Mononuclear cell (primary cell): ENCODE measurements around the gene CDH4. TPM values are rescaled to one million over a fixed set of nuclear protein-coding genes. Genes with fewer than 3 reads are reported as not detected.

Source experiments
- H3K27me3 ChIP-seq: 2 replicates; pipeline ENCODE4 v1.6.0; 2011; ENCODE audit warnings: low read length, control low read depth; ENCODE audit not compliant: insufficient read depth
- H3K4me1 ChIP-seq: 2 replicates; pipeline ENCODE4 v1.5.1; 2011; ENCODE audit warnings: mild to moderate bottlenecking, low read length, control low read depth; ENCODE audit not compliant: insufficient read depth
- H3K4me3 ChIP-seq: 2 replicates; pipeline ENCODE4 v1.5.1; 2011; ENCODE audit warnings: mild to moderate bottlenecking, low read length, moderate library complexity
- H3K9me3 ChIP-seq: 2 replicates; pipeline ENCODE4 v1.5.1; 2011; ENCODE audit warnings: low read depth, mild to moderate bottlenecking, control low read depth, low read length
- total RNA-seq: library from RNA; depleted of rRNA; stranded (reverse); fragments of >200 nt; gene quantifications from one replicate; pipeline ENCODE4 v1.2.3, GENCODE V29; 2012

Gene CDH4
- total RNA-seq, 1 donor = under 0.01 TPM

DNA sequence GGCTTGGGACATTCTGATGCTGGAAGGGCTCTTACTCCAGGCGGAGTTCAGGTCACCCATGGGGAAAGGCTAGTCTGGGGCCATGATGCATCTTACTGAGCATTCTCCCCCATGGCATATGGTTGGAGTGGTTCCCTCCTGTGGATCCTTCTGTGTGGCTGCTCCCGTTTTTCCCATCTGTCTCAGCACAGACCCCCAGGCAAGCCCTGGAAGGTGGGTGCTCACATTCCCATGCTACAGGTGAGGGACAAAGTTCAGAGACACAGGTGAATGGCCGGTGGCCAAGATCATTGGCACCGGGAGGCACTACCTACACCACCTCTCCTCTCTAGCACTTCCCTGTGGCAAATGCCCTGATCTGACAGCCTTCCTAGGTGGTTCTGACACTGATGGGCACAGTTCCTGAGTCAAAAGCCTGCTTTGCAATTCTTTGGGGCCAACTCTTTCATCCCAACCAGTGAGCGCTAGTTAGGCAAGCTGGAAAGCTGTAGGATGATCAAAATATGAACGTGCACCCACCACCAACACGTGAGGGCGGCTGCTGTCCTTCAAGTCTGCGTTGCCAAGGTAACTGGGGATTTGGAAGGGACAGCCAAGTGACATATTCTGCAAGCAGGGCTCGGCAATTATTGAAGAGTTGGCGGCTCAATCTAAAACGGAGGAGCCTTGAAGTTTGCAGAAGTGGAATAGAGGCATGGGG, 124.6 kb downstream of the CDH4 start:
- no peaks in the 10 kb centered on the region for H3K27me3 ChIP-seq
- no peaks in the 10 kb centered on the region for H3K9me3 ChIP-seq
- no peaks in the 10 kb centered on the region for H3K4me1 ChIP-seq
- H3K4me3 ChIP-seq = no peak overlapping the region

DNA sequence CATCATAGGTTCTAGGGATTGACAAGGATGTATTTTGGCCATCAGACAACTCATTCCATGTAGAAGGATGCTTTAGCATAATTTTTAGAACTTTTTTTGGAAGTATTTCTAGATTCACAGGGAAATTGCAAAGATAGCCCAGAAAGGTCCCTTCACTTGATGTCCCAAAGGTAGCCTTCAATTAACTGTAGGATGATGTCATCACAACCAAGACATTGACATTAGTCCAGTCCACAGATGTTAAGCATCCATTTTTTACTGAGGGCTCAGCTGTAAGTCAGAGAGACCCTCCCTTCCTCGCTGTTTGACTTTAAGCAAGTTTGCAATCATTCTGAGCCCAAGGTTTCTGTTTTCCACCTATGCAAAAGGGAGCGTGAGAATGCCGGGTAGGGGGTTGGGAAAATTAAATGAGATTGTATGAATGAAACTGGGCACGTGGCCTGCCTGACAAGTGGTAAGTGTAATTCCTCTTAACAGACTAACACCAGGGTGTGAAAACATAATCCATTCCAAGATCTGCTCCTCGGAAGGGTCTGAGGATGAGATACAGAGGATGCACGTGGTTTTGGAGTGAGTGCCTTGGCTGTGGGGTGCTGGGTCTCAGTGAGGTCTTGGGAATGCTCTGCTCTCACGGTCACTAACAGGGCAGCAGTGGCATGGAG, 126.8 kb downstream of the CDH4 start:
- Histone ChIP-seq H3K27me3 (no peaks in the 10 kb centered on the region), H3K4me3 (no peak overlapping the region), H3K9me3 (no peaks in the 10 kb centered on the region), H3K4me1 (no peaks in the 10 kb centered on the region)

DNA sequence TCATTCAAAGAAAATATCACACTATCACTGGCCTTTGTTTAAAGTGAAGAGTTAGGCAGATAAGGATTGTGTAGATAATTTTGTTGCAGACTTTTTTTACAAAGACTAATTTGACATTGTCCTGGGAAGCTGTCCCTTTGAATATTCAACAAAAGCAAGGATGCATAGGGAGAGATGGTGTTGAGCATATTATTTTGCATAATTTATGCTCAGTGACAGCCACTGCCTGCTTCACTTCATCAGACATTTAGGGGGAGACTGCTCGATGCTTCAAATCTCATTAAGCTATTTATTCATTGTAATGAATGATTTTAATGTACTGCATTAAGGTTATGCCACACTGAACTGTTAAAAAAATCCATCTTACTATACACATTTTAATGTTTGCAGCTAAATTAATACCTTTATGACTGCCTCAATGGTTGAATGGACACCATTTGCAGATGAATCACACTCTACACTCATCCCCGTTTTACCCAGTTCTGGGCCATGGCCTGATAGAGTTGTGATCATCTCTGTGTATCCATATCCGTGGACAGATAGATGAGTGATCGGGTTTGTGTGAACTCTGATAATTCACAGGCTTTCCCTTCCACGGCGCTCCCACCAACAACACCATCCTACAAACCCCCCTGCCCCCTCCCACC, 128.0 kb downstream of the CDH4 start:
- no peaks in the 10 kb centered on the region for H3K4me1 ChIP-seq
- H3K27me3 ChIP-seq = no peaks in the 10 kb centered on the region
- H3K4me3 ChIP-seq = no peak overlapping the region
- H3K9me3 ChIP-seq = no peaks in the 10 kb centered on the region

DNA sequence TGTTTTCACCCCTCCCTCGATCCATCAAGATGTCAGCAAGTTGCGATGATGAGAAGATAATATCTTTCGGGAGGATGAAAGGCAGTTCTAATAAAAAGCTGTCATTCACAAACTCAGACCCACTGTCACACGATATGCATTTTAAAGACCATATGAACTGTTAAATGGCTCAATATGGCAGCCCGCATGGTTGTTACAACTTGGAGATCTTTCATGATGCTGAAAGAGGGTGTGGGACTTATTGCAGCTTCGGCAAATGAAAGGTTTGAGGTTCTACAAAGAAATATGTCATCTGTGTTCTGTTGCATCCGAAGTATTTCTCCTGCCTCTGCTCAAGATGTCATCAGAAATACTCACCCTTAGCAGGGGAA, 128.5 kb downstream of the CDH4 start:
- no peaks in the 10 kb centered on the region for H3K4me1 ChIP-seq
- H3K9me3 ChIP-seq = no peaks in the 10 kb centered on the region
- H3K27me3 ChIP-seq = no peaks in the 10 kb centered on the region
- H3K4me3 ChIP-seq = no peak overlapping the region

DNA sequence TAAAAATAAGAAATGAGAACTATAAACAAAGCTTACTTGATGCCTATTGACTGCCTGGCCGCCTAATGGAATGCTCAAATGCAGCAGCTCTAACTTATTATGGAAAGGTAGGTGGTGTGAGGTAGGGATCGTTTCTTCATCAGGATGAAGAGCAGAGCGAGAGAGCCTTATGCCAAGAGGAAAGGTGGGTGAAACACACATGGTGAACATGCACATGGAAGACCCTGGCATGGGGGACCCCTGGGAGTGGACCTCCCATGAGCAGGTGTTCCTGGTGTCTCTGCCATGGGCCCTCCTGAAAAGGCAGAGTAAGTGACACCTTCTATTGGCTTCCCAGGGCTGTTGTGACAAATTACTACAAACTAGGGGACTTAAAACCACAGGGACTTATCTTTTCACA, 130.1 kb downstream of the CDH4 start:
- no peaks in the 10 kb centered on the region for H3K4me1 ChIP-seq
- no peak overlapping the region for H3K4me3 ChIP-seq
- no peaks in the 10 kb centered on the region for H3K9me3 ChIP-seq
- H3K27me3 ChIP-seq = no peaks in the 10 kb centered on the region

DNA sequence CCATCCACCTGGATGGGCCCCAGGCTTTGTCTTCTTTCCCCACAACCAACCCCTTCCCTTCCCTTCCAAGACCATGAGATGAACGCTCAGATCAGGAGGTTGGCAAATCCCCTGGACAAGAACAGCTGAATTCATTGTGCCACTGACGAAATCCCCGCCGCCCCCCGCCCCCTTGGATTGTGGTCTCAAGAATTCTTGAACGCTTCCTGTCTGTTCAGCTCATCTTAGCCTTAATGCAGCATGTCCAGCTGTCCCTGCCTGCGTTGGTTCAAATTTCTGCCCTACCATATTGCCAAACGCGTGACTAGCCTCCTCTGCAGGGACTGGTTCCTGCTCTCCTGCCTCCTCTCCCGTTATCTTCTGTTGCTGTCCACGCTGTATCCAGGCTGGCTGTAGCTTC, 133.2 kb downstream of the CDH4 start:
- no peak overlapping the region for H3K4me3 ChIP-seq
- H3K27me3 ChIP-seq = no peaks in the 10 kb centered on the region
- H3K4me1 ChIP-seq = no peaks in the 10 kb centered on the region
- H3K9me3 ChIP-seq = no peaks in the 10 kb centered on the region

DNA sequence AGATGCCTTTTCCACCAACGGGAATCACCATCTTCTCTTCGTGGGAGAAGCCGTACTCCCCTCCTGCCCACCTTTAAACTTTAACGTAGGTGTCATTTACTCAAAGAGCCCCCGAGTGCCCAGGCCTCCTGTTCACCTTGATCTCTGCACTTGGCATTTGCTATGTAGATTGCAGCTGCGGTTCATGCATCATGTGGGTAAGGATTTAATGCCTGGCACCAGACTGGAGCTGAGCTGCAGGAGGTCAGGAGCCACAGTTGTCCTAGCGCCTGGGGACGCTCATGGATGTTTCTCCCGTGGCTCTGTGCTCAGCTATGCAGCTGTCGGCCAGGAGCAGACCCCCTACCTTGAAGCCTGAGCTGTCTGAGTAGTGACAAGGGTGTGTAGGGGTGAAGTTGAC, 133.7 kb downstream of the CDH4 start:
- no peaks in the 10 kb centered on the region for H3K9me3 ChIP-seq
- H3K4me1 ChIP-seq = no peaks in the 10 kb centered on the region
- H3K4me3 ChIP-seq = no peak overlapping the region
- no peaks in the 10 kb centered on the region for H3K27me3 ChIP-seq

DNA sequence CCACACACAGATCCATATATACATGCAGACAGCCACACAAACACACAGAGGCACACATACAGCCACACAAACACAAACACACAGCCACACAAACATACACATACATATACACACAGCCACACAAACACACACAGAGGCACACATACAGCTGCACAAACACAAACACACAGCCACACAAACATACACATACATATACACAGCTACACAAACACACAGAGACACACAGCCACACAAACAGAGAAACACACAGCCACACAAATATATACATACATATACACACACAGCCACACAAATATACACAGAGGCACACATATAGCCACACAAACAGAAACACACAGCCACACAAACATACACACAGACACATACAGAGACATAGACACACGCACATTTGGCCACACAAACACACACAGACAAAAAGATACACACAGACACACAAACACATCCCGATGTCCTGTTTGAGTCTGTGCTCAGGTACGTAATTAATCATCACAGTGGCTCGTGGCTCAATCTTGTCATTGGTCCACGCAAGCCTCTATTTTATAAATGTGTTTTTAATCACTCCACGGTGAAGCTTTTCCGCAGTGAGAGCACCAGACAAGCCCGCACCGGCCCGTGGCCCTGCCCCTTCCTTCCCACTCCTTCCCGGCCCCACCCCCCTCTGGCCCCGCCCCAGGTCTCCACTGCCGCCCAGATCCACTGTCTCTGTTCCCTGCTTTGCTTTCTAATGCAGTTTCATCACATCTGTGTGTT, 135.3 kb downstream of the CDH4 start:
- Histone ChIP-seq H3K9me3 (no peaks in the 10 kb centered on the region), H3K27me3 (no peaks in the 10 kb centered on the region), H3K4me1 (no peaks in the 10 kb centered on the region), H3K4me3 (no peak overlapping the region)

DNA sequence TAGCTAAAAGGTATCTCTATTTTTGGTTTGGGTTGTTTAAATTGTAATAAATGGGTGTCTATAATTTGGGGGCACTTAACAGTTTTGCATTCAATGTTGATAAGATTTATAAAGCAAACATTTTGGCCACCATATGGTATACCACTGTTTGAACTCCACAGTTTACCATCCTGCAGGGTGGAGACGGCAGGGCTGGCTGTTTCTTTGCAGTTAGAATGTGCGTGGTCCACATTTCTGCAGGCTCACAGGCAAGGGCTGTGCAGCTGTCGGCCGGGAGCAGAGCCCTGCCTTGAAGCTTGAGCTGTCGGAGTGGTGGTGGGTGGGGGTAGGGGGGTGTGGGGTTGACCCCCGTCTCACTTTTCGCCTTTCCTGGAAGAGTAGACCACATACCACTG, 135.9 kb downstream of the CDH4 start:
- Histone ChIP-seq H3K4me1 (no peaks in the 10 kb centered on the region), H3K9me3 (no peaks in the 10 kb centered on the region), H3K27me3 (no peaks in the 10 kb centered on the region), H3K4me3 (no peak overlapping the region)

DNA sequence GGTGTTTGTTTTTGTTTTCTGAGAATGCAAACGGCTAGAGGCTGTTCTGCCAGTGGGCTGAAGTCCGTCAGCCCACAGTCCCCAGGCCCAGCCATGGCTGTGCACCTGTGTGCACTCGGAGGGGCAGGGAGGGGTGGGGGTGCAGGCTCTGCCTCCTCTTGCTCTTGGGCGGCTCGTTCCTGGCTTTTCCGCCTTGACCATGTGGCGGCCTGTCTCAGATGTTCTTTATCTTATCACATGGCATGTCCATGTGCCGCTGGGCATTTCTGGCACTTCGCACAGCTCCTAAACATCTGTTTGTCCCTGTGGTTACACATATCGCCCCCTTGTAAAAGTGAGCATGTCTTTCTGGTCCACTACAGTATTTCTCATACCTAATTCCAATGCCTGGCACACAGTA, 137.0 kb downstream of the CDH4 start:
- H3K9me3 ChIP-seq = no peaks in the 10 kb centered on the region
- H3K27me3 ChIP-seq = no peaks in the 10 kb centered on the region
- H3K4me1 ChIP-seq = no peaks in the 10 kb centered on the region
- no peak overlapping the region for H3K4me3 ChIP-seq

DNA sequence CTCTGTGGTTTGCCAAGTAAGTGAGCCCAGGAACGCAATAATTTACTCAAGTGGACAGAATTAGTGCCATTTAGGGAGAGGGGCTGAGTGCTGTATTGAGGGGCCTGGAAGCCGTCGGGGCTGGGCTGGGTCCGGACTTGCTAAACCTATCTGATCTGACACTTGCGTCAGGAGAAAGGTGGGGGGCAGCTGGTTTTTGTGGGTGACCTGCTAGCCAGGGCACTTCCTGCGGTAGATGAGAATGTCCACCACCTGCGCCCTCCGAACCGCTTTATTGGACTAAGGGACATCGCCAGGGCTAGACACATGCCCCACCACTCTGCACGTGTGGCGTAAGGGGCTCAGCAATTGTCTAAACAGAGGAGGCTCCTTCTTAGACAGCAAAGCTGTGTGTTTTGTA, 139.1 kb downstream of the CDH4 start:
- Histone ChIP-seq H3K27me3 (no peaks in the 10 kb centered on the region), H3K4me1 (no peaks in the 10 kb centered on the region), H3K4me3 (no peak overlapping the region), H3K9me3 (no peaks in the 10 kb centered on the region)

DNA sequence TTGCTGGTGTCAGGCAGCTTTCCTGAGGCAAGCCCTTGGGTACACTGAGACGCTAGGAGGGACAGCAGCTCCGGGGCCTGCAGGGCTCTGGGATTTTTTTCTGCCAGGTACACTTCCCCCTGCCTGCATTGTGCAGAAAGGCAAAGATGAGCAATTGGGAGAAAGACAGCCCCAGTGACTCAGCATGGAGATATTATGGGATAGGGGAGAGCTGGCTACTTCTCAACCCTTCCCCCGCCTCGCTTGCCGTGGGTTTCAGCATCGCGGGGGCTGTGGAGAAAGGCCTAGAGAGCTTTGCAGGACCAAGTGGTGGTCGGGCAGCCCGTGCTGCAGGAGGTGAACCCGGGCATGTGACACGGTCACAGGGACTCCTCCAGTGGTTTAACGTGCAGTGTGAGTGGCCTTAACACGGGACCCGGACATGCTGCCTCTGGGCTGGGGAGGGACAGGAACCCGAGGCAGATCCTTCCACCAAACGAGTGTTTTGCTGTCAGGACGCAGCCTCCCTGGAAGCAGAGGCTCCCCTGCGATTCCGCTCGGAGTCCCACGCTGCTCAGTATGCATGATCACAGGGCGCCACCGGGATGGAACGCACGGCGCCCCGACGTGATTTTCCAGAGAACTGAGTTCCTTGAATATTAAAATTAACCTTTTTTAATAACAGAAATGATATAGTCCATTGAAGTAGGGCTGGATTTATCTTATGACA, 139.9 kb downstream of the CDH4 start:
- Histone ChIP-seq H3K9me3 (no peaks in the 10 kb centered on the region), H3K4me3 (no peak overlapping the region), H3K4me1 (no peaks in the 10 kb centered on the region), H3K27me3 (no peaks in the 10 kb centered on the region)

DNA sequence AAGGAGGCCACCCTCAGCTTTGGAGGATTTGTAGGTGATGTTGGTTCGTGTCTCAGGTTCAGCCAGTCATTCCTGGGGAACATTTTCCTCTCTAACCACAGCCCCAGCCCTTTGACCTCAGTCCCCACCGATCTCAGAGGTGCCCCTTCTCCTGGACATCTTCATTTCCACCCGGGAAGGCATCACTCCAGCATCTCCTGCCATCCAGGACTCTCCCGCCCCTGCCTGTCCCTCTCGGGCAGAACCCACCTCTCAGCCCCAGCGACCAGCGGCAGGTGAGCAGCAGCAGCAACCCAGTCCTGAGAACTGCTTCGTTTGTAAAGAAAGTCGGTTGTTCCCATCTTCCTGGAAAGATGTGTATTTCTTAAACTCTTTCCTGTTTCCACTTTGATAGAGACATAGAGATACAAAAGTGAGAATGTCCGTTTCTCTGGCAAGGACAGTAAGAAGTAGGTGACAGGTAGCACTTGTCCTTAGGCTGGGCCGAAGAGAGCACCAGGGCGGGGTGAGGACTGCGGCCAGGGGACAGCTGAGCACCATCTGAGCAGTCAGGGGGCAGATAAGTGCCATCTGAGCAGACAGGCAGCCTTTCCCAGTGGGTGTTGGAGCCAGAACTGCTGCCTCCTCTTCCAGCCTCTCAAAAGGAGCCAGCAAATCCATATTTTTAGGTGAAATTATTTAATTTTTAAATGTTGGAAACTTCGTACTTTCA, 142.2 kb downstream of the CDH4 start:
- Histone ChIP-seq H3K4me3 (no peak overlapping the region), H3K4me1 (no peaks in the 10 kb centered on the region), H3K27me3 (no peaks in the 10 kb centered on the region), H3K9me3 (no peaks in the 10 kb centered on the region)

DNA sequence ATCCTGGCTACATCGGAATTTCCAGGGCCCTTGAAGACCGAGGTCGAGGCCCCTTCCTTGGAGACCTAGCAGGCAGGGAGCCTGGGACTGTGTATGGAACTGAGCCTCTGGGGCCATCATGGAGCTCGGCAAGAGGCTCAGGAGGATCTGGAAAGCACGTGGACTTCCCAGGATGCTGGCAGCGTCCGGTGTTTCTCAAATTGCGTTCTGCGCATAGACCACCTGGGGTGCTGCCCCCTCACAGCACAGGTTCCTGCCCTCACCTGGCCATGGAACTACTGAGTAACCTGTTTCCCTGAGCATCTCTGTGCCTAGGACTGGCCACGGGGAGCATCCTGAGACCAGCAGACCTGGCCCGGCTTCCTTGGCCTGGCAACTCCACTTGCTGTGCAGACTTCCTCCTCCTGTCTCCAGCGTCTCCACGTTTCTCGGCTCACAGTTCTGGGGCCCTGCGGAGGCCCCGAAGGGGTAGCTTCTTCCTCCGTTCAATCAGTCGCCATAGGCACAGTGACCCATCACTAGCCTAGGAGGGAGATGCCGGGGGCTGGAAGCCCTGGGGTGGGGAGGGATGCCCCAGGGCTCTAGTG, 144.3 kb downstream of the CDH4 start:
- H3K27me3 ChIP-seq = no peaks in the 10 kb centered on the region
- H3K4me3 ChIP-seq = no peak overlapping the region
- no peaks in the 10 kb centered on the region for H3K9me3 ChIP-seq
- H3K4me1 ChIP-seq = no peaks in the 10 kb centered on the region
